ENCODE measurements around the gene IFT81. TPM values are rescaled to one million over a fixed set of nuclear protein-coding genes. Genes with fewer than 3 reads are reported as not detected.

Gene IFT81
- total RNA-seq, 2 donors from 2014 or later: 7.5 to 12.0 TPM

GRCh38 chr12:110243227-110243626 is 119.1 kb downstream of the IFT81 start:
- H3K27me3 ChIP-seq: no peaks in the 10 kb centered on the region
- peak; percentile 36 for DNase-seq (ENCODE audit: low spot score)
- peak overlapping the region in 1 of 2 donors; percentile 97 for H3K27ac ChIP-seq
- H3K4me3 ChIP-seq: no peak overlapping the region
- no peak for TF ChIP-seq CTCF (IDR thresholded peaks at IDR 0.05)
- no peaks in the 10 kb centered on the region for H3K36me3 ChIP-seq
- peaks cover 0 to 4% of the 10 kb centered on the region in 2 donors for H3K9me3 ChIP-seq
- peaks cover 0 to 28% of the 10 kb centered on the region in 2 donors for H3K4me1 ChIP-seq

GRCh38 chr12:110244372-110244771 is 120.2 kb downstream of the IFT81 start:
- Histone ChIP-seq H3K27me3 (no peaks in the 10 kb centered on the region), H3K9me3 (peaks cover 0 to 4% of the 10 kb centered on the region in 2 donors), H3K4me1 (peaks cover 0 to 39% of the 10 kb centered on the region in 2 donors), H3K27ac (peak overlapping the region; percentile 88 to 97), H3K36me3 (no peaks in the 10 kb centered on the region), H3K4me3 (no peak overlapping the region)
- peak; percentile 42 for DNase-seq (ENCODE audit: low spot score)
- no peak for TF ChIP-seq CTCF (IDR thresholded peaks at IDR 0.05)

- DNase-seq (ENCODE audit: low spot score): peak; percentile 34
- H3K36me3 ChIP-seq: no peaks in the 10 kb centered on the region
- peaks cover 0 to 4% of the 10 kb centered on the region in 2 donors for H3K9me3 ChIP-seq
- H3K4me1 ChIP-seq: peaks cover 0 to 44% of the 10 kb centered on the region in 2 donors
- no peaks in the 10 kb centered on the region for H3K27me3 ChIP-seq
- peak overlapping the region; percentile 88 to 97 for H3K27ac ChIP-seq
- no peak overlapping the region for H3K4me3 ChIP-seq
- no peak for TF ChIP-seq CTCF (IDR thresholded peaks at IDR 0.05)
Measured at GRCh38 chr12:110244829-110245228, 120.7 kb downstream of the IFT81 start.

GRCh38 chr12:110245369-110245772 is 121.2 kb downstream of the IFT81 start:
- Histone ChIP-seq H3K4me3 (no peak overlapping the region), H3K4me1 (peaks cover 0 to 47% of the 10 kb centered on the region in 2 donors), H3K27me3 (no peaks in the 10 kb centered on the region), H3K36me3 (no peaks in the 10 kb centered on the region), H3K9me3 (peaks cover 0 to 4% of the 10 kb centered on the region in 2 donors), H3K27ac (peak overlapping the region; percentile 88 to 97)
- peak; percentile 59 for DNase-seq (ENCODE audit: low spot score)
- peak in 1 of 2 donors; percentile 45 for TF ChIP-seq CTCF (IDR thresholded peaks at IDR 0.05)

- Histone ChIP-seq H3K9me3 (peaks cover 0 to 4% of the 10 kb centered on the region in 2 donors), H3K4me3 (no peak overlapping the region), H3K27ac (peak overlapping the region; percentile 88 to 97), H3K27me3 (no peaks in the 10 kb centered on the region), H3K36me3 (no peaks in the 10 kb centered on the region), H3K4me1 (peaks cover 0 to 56% of the 10 kb centered on the region in 2 donors)
- TF ChIP-seq CTCF (IDR thresholded peaks at IDR 0.05): no peak
- peak; percentile 50 for DNase-seq (ENCODE audit: low spot score)
Measured at GRCh38 chr12:110246636-110247339, 122.6 kb downstream of the IFT81 start.

All from right atrium auricular region (tissue), 2 donors.